PC-3 (cell line): ENCODE measurements around the gene ARHGAP6.

Experiments used
- EZH2phosphoT487 ChIP-seq: fragments of 300-600 bp; sonication (generic); IDR thresholded peaks from 2 replicates; pipeline ENCODE4 v1.6.1; 2018; ENCODE audit warnings: mild to moderate bottlenecking, antibody characterized with exemption, low read length, borderline replicate concordance
- TF ChIP-seq, protein P1 (sequence below): fragments of 300-600 bp; sonication (generic); conservative IDR thresholded peaks from 2 replicates; pipeline ENCODE4 v1.5.1; 2017; ENCODE audit warnings: antibody characterized with exemption, low read depth, mild to moderate bottlenecking, low read length

DNA sequence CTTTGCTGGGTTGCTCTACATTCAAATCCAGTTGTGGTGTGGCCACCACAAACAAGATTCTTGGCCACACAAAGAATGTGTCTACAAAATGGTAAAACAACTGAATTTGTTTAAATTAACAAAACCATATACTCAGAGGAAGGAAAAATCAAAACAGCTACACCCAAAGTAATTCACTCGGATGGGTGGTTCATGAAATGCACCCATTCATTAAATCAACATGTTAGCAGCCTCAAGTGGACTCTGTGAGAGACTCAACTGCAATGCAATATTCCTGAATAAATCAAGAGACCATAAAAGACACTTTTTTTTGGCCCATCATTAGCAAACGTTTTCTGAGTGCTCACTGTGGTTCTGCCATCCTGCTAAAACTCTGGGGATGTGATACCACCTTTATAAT, 383.7 kb downstream of the ARHGAP6 start:
- TF ChIP-seq, protein P1, sequence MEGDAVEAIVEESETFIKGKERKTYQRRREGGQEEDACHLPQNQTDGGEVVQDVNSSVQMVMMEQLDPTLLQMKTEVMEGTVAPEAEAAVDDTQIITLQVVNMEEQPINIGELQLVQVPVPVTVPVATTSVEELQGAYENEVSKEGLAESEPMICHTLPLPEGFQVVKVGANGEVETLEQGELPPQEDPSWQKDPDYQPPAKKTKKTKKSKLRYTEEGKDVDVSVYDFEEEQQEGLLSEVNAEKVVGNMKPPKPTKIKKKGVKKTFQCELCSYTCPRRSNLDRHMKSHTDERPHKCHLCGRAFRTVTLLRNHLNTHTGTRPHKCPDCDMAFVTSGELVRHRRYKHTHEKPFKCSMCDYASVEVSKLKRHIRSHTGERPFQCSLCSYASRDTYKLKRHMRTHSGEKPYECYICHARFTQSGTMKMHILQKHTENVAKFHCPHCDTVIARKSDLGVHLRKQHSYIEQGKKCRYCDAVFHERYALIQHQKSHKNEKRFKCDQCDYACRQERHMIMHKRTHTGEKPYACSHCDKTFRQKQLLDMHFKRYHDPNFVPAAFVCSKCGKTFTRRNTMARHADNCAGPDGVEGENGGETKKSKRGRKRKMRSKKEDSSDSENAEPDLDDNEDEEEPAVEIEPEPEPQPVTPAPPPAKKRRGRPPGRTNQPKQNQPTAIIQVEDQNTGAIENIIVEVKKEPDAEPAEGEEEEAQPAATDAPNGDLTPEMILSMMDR, result no peak
- no peak for TF ChIP-seq EZH2phosphoT487
